Calu3 (cell line): ENCODE results near the gene FLVCR2. TPM values are rescaled to one million over a fixed set of nuclear protein-coding genes. Genes with fewer than 3 reads are reported as not detected.

ENCODE experiments used
- BruUV-seq: library from RNA; stranded (reverse); fragments of 400-500 nt; replicated peaks from 2 replicates; lab custom pipeline; 2021; lab: Mats Ljungman, UMichigan
- CTCF ChIA-PET: fragments of 300-600 bp; sonication (Branson Sonifier 250); formaldehyde crosslinking; loops from one replicate; lab custom pipeline; 2022; ENCODE audit warnings: antibody characterized with exemption; lab: Charles Lee
- DNase-seq: peaks from one replicate; pipeline ENCODE4 v3.0.0; 2022
- H3K27ac Mint-ChIP-seq: one replicate; pipeline ENCODE4 v1.8.0; 2022; ENCODE audit warnings: mixed read lengths; ENCODE audit not compliant: unreplicated experiment
- H3K27me3 Mint-ChIP-seq: one replicate; pipeline ENCODE4 v1.8.0; 2022; ENCODE audit warnings: mixed read lengths; ENCODE audit not compliant: unreplicated experiment
- H3K36me3 Mint-ChIP-seq: one replicate; pipeline ENCODE4 v1.8.0; 2022; ENCODE audit warnings: mild to moderate bottlenecking, moderate library complexity, mixed read lengths; ENCODE audit not compliant: insufficient read depth, unreplicated experiment
- H3K4me1 Mint-ChIP-seq: one replicate; pipeline ENCODE4 v1.8.0; 2022; ENCODE audit warnings: mild to moderate bottlenecking, low read depth, mixed read lengths; ENCODE audit not compliant: unreplicated experiment
- H3K4me3 Mint-ChIP-seq: one replicate; pipeline ENCODE4 v1.8.0; 2022; ENCODE audit warnings: mild to moderate bottlenecking, low read depth, moderate library complexity, mixed read lengths; ENCODE audit not compliant: unreplicated experiment
- H3K9me3 Mint-ChIP-seq: one replicate; pipeline ENCODE4 v1.8.0; 2022; ENCODE audit warnings: low read depth, mixed read lengths; ENCODE audit not compliant: unreplicated experiment
- CTCF ChIP-seq: fragments of 200-600 bp; IDR thresholded peaks from one replicate; pipeline ENCODE4 v1.8.0; 2022; ENCODE audit warnings: antibody characterized with exemption; ENCODE audit not compliant: unreplicated experiment
- intact Hi-C: fragments of 100-400 bp; cut with micrococcal nuclease; formaldehyde crosslinking; loops from one replicate; pipeline ENCODE4 v1.10.0; 2022; ENCODE audit not compliant: unreplicated experiment
- total RNA-seq: library from RNA; stranded (reverse); gene quantifications from 2 replicates; pipeline ENCODE4 v1.2.3, GENCODE V29; 2022

Gene FLVCR2
- total RNA-seq, 1 experiment from 2014 or later: 1.4 TPM

GRCh38 chr14:75626396-75626795, 48.0 kb downstream of the FLVCR2 start:
- H3K36me3 Mint-ChIP-seq: no peaks in the 10 kb centered on the region
- no TSS peak for BruUV-seq
- TF ChIP-seq CTCF: no peak

GRCh38 chr14:75626863-75627262, 48.4 kb downstream of the FLVCR2 start:
- intact Hi-C loops: no loop called here
- Mint-ChIP-seq H3K36me3 (no peaks in the 10 kb centered on the region), H3K27me3 (no peaks in the 10 kb centered on the region), H3K4me3 (no peak overlapping the region), H3K27ac (no peak overlapping the region), H3K4me1 (no peaks in the 10 kb centered on the region), H3K9me3 (no peaks in the 10 kb centered on the region)
- TF ChIP-seq CTCF: no peak
- DNase-seq: no peak
- CTCF ChIA-PET: no interaction called here
- BruUV-seq: no TSS peak

More at GRCh38 chr14:75626396-75626795, 48.0 kb downstream of the FLVCR2 start:
- CTCF ChIA-PET: no interaction called here
- intact Hi-C loops: no loop called here
- Mint-ChIP-seq H3K27me3 (no peaks in the 10 kb centered on the region), H3K27ac (no peak overlapping the region), H3K4me3 (no peak overlapping the region), H3K4me1 (no peaks in the 10 kb centered on the region), H3K9me3 (no peaks in the 10 kb centered on the region)
- no peak for DNase-seq

GRCh38 chr14:75627406-75627805, 49.0 kb downstream of the FLVCR2 start:
- intact Hi-C loops: no loop called here
- Mint-ChIP-seq H3K4me1 (no peaks in the 10 kb centered on the region), H3K4me3 (no peak overlapping the region), H3K36me3 (no peaks in the 10 kb centered on the region), H3K27me3 (no peaks in the 10 kb centered on the region), H3K27ac (no peak overlapping the region), H3K9me3 (no peaks in the 10 kb centered on the region)
- BruUV-seq: no TSS peak
- no peak for DNase-seq
- CTCF ChIA-PET: no interaction called here
- TF ChIP-seq CTCF: no peak

GRCh38 chr14:75628816-75629215, 50.4 kb downstream of the FLVCR2 start:
- Mint-ChIP-seq H3K27me3 (no peaks in the 10 kb centered on the region), H3K36me3 (no peaks in the 10 kb centered on the region), H3K9me3 (no peaks in the 10 kb centered on the region), H3K27ac (no peak overlapping the region), H3K4me1 (no peaks in the 10 kb centered on the region), H3K4me3 (no peak overlapping the region)
- no peak for TF ChIP-seq CTCF
- BruUV-seq: no TSS peak
- CTCF ChIA-PET: no interaction called here
- no peak for DNase-seq
- intact Hi-C loops: no loop called here
